OCI-LY1 (cell line): Measurements from ENCODE around the gene RASSF4.

Experiments used
- H2AFZ ChIP-seq: fragments of 200-600 bp; sonication (generic), shearing (Covaris generic); 2 replicates; pipeline ENCODE4 v1.6.0; 2014; ENCODE audit warnings: antibody characterized with exemption, mild to moderate bottlenecking, low read length
- H3F3A ChIP-seq: fragments of 200-600 bp; sonication (generic), shearing (Covaris generic); 2 replicates; pipeline ENCODE4 v1.6.0; 2014; ENCODE audit warnings: mild to moderate bottlenecking, antibody characterized with exemption, low read length, moderate library complexity; ENCODE audit not compliant: insufficient read depth
- H3K27ac ChIP-seq: fragments of 200-600 bp; sonication (generic); 2 replicates; pipeline ENCODE4 v1.5.1; 2014; ENCODE audit warnings: low read length, mixed run types, mild to moderate bottlenecking, low read depth; ENCODE audit not compliant: poor library complexity, severe bottlenecking
- H3K27me3 ChIP-seq: fragments of 200-600 bp; sonication (generic); 2 replicates; pipeline ENCODE4 v1.6.0; 2014; ENCODE audit warnings: antibody characterized with exemption, mild to moderate bottlenecking, low read length, moderate library complexity; ENCODE audit not compliant: insufficient read depth
- H3K36me3 ChIP-seq: fragments of 200-600 bp; sonication (generic); 2 replicates; pipeline ENCODE4 v1.6.1; 2014; ENCODE audit warnings: mild to moderate bottlenecking, antibody characterized with exemption, low read length, moderate library complexity, mixed read lengths; ENCODE audit not compliant: insufficient read depth
- H3K4me1 ChIP-seq: fragments of 200-600 bp; sonication (generic); 2 replicates; pipeline ENCODE4 v1.5.1; 2014; ENCODE audit warnings: mild to moderate bottlenecking, low read length, moderate library complexity; ENCODE audit not compliant: insufficient read depth, severe bottlenecking
- H3K4me2 ChIP-seq: fragments of 200-600 bp; sonication (generic), shearing (Covaris generic); 2 replicates; pipeline ENCODE4 v1.6.1; 2014; ENCODE audit warnings: low read length
- H3K4me3 ChIP-seq: fragments of 200-600 bp; sonication (generic); 2 replicates; pipeline ENCODE4 v1.5.1; 2014; ENCODE audit warnings: low read length, low read depth, mild to moderate bottlenecking, mixed read lengths; ENCODE audit not compliant: poor library complexity, severe bottlenecking
- H3K79me2 ChIP-seq: fragments of 200-600 bp; shearing (Covaris generic); 2 replicates; pipeline ENCODE4 v1.6.1; 2016; ENCODE audit warnings: mixed run types, low read length, mixed read lengths; ENCODE audit not compliant: insufficient read depth
- H3K9ac ChIP-seq: fragments of 200-600 bp; sonication (generic), shearing (Covaris generic); 2 replicates; pipeline ENCODE4 v1.6.1; 2014; ENCODE audit warnings: mild to moderate bottlenecking, low read length, mixed read lengths
- H3K9me2 ChIP-seq: fragments of 200-600 bp; sonication (generic), shearing (Covaris generic); 2 replicates; pipeline ENCODE4 v1.6.1; 2014; ENCODE audit warnings: low read depth, mild to moderate bottlenecking, low read length, mixed read lengths
- H3K9me3 ChIP-seq: fragments of 200-600 bp; shearing (Covaris generic); 2 replicates; pipeline ENCODE4 v1.6.1; 2014; ENCODE audit warnings: low read length, mixed read lengths
- H4K20me1 ChIP-seq: fragments of 200-600 bp; sonication (generic), shearing (Covaris generic); 2 replicates; pipeline ENCODE4 v1.6.0; 2016; ENCODE audit warnings: mild to moderate bottlenecking, low read length; ENCODE audit not compliant: insufficient read depth
- EZH2 ChIP-seq: fragments of 200-600 bp; sonication (generic), shearing (Covaris generic); IDR thresholded peaks from 2 replicates; pipeline ENCODE4 v1.8.0; 2017; ENCODE audit warnings: borderline replicate concordance, mixed run types, mild to moderate bottlenecking, antibody characterized with exemption, low read length, moderate library complexity, mixed read lengths
- TF ChIP-seq, protein P1 (sequence below): fragments of 200-600 bp; sonication (generic), shearing (Covaris generic); IDR thresholded peaks from 2 replicates; pipeline ENCODE4 v1.5.1; 2017; ENCODE audit warnings: mild to moderate bottlenecking, antibody characterized with exemption, low read length, moderate library complexity, mixed read lengths

Gene RASSF4

DNA sequence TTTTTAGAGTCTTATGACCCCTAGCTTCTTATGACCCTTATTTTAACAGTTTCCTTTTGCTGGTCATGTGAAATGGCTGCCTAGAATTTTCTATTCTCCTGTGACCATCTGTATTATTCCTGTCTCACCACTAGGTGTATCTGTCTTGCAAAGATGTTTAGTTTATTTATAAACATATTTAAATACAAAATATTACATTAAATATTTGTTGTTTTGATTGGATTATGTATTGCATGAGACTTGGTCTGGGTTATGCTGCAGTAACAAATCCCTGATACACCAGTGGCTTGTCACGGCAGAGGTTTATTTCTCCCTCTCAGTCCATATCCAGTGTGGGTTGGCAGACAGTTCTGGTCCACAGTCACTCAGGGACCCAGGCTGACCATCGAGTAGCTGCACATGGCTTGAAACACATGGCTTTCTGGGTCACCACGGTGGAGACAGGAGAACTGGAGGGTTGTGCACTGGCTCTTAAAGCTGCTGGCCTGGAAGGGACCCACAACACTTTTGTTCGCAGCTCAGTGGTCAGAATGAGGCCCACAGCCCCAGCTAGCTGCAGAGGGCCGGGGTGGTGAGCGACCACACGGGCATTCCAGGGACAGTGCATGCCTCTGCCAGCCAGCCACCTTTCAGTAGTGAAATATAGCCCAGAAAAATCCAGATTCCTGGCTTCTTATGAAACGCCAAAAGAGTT lies 7.4 kb downstream of the RASSF4 start:
- H3K27ac ChIP-seq = no peak overlapping the region
- H3K9ac ChIP-seq = no peak overlapping the region
- no peaks in the 10 kb centered on the region for H3K9me2 ChIP-seq
- no peaks in the 10 kb centered on the region for H3F3A ChIP-seq
- H3K4me1 ChIP-seq = peaks cover 6% of the 10 kb centered on the region
- TF ChIP-seq EZH2 = no peak
- TF ChIP-seq, protein P1, sequence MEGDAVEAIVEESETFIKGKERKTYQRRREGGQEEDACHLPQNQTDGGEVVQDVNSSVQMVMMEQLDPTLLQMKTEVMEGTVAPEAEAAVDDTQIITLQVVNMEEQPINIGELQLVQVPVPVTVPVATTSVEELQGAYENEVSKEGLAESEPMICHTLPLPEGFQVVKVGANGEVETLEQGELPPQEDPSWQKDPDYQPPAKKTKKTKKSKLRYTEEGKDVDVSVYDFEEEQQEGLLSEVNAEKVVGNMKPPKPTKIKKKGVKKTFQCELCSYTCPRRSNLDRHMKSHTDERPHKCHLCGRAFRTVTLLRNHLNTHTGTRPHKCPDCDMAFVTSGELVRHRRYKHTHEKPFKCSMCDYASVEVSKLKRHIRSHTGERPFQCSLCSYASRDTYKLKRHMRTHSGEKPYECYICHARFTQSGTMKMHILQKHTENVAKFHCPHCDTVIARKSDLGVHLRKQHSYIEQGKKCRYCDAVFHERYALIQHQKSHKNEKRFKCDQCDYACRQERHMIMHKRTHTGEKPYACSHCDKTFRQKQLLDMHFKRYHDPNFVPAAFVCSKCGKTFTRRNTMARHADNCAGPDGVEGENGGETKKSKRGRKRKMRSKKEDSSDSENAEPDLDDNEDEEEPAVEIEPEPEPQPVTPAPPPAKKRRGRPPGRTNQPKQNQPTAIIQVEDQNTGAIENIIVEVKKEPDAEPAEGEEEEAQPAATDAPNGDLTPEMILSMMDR = no peak
- H3K27me3 ChIP-seq = no peaks in the 10 kb centered on the region
- H3K36me3 ChIP-seq = no peaks in the 10 kb centered on the region
- H3K4me2 ChIP-seq = no peak overlapping the region
- no peak overlapping the region for H3K4me3 ChIP-seq
- no peak overlapping the region for H2AFZ ChIP-seq
- H3K79me2 ChIP-seq = no peaks in the 10 kb centered on the region
- no peaks in the 10 kb centered on the region for H3K9me3 ChIP-seq
- H4K20me1 ChIP-seq = no peaks in the 10 kb centered on the region

DNA sequence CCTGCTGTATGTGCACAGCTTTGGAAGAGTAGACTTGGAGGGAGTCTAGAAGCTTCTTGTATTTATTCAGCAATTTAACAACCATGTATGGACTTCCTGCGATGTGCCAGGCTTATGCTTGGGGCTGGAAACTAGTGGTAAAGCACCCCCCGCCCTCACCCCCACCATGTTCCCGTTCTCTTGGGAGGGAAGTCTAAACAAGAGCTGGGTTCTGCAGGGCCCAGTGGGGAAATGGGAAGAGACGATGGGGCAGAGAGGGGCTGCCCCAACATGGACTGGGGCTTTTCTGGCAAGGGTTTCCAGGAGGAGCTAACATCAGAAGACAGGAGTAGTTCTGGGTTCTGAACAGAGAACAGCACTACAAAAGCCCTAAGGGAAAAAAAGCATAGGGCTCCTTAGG lies 8.0 kb downstream of the RASSF4 start:
- H3K9me3 ChIP-seq = no peaks in the 10 kb centered on the region
- H3K9ac ChIP-seq = no peak overlapping the region
- no peaks in the 10 kb centered on the region for H3K27me3 ChIP-seq
- TF ChIP-seq, protein P1 = no peak
- no peak for TF ChIP-seq EZH2
- no peak overlapping the region for H3K4me2 ChIP-seq
- H3K36me3 ChIP-seq = no peaks in the 10 kb centered on the region
- no peak overlapping the region for H3K27ac ChIP-seq
- H2AFZ ChIP-seq = no peak overlapping the region
- H3K4me1 ChIP-seq = peaks cover 6% of the 10 kb centered on the region
- H3K4me3 ChIP-seq = no peak overlapping the region
- H3K9me2 ChIP-seq = no peaks in the 10 kb centered on the region
- no peaks in the 10 kb centered on the region for H4K20me1 ChIP-seq
- no peaks in the 10 kb centered on the region for H3F3A ChIP-seq
- no peaks in the 10 kb centered on the region for H3K79me2 ChIP-seq

DNA sequence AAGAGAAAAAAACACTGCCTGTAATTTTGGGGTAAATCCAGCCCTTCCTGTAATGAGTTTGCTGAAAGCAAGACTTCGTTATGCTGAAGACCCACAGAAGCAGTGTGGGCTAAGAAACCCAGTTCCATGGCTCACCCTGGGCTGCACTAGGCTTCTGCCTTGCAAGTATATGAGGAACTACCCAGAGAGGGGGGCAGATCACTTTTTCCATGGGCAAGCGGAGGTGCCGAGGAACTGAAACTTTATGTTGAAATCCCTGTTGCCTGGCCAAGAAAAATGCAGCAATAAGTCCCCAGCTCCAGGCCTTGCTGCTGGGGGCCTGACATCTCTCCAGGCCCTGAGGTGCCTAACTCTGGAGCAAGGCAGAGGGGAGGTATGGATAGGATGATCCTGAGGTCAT lies 8.5 kb downstream of the RASSF4 start:
- Histone ChIP-seq H3K36me3 (no peaks in the 10 kb centered on the region), H3K9me3 (no peaks in the 10 kb centered on the region), H3K4me3 (no peak overlapping the region), H3K79me2 (no peaks in the 10 kb centered on the region), H2AFZ (no peak overlapping the region), H3K27ac (no peak overlapping the region), H3K4me1 (peaks cover 6% of the 10 kb centered on the region), H3K9ac (no peak overlapping the region), H3K27me3 (no peaks in the 10 kb centered on the region), H3K9me2 (no peaks in the 10 kb centered on the region), H3F3A (no peaks in the 10 kb centered on the region), H4K20me1 (no peaks in the 10 kb centered on the region), H3K4me2 (no peak overlapping the region)
- TF ChIP-seq EZH2 = no peak
- TF ChIP-seq, protein P1 = no peak
